Stimulated activated naive CD8-positive, alpha-beta T cell treated with anti-CD3 and anti-CD28 coated beads, Interleukin-15, Interleukin-2, amounts not matched to agents 100 ng/mL and 50 ng/mL, for 24 hours (primary cell): ENCODE results near the gene PCBD2.
"Not testable (repeated sequence)": the region's sequence is repeated elsewhere in the genome, so short reads cannot be mapped to it uniquely, and the experiment has no call there.

Source experiments
- H3K27ac Mint-ChIP-seq: one replicate; pipeline ENCODE4 v1.8.0; 2021; ENCODE audit warnings: mild to moderate bottlenecking, mixed read lengths
- H3K27me3 Mint-ChIP-seq: one replicate; pipeline ENCODE4 v1.8.0; 2021; ENCODE audit warnings: mixed read lengths
- H3K36me3 Mint-ChIP-seq: one replicate; pipeline ENCODE4 v1.8.0; 2021; ENCODE audit warnings: low read depth, mixed read lengths
- H3K4me1 Mint-ChIP-seq: one replicate; pipeline ENCODE4 v1.8.0; 2021; ENCODE audit warnings: low read depth, mixed read lengths
- H3K4me3 Mint-ChIP-seq: one replicate; pipeline ENCODE4 v1.8.0; 2021; ENCODE audit warnings: mild to moderate bottlenecking, mixed read lengths
- H3K9me3 Mint-ChIP-seq: one replicate; pipeline ENCODE4 v1.8.0; 2021; ENCODE audit warnings: mixed read lengths

PCBD2 gene

GRCh38 chr5:134904610-134905245 lies at the start of gene PCBD2:
TSS of gene PCBD2 (plus strand) at chr5:134905131. CDS start at chr5:134905140, 9 bp downstream.
- H3K4me3 Mint-ChIP-seq = peak within 1 kb of the TSS; percentile 93
- peaks cover 5% of the 10 kb centered on the region for H3K36me3 Mint-ChIP-seq
- H3K27me3 Mint-ChIP-seq = no peaks in the 10 kb centered on the region
- H3K27ac Mint-ChIP-seq = peak within 1 kb of the TSS; percentile 97
- no peaks in the 10 kb centered on the region for H3K9me3 Mint-ChIP-seq
- peaks cover 28% of the 10 kb centered on the region for H3K4me1 Mint-ChIP-seq

DNA sequence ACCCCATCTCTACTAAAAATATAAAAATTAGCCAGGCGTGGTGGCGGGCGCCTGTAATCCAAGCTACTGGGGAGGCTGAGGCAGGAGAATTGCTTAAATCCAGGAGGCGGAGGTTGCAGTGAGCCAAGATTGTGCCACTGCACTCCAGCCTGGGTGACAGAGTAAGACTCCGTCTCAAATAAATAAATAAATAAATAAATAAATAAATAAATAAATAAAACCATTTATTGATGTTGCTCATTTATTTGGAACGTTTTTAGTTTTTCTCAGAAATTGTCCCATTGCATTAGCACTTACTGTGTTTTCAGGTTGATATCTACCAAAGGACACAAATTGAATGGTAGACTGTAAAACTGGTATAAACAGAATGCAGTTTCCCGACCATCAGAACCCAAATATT lies 48.5 kb upstream of the PCBD2 start:
- not testable (repeated sequence) for H3K27ac Mint-ChIP-seq, H3K9me3 Mint-ChIP-seq, H3K4me3 Mint-ChIP-seq, H3K27me3 Mint-ChIP-seq
- peaks cover 19% of the 10 kb centered on the region for H3K4me1 Mint-ChIP-seq
- H3K36me3 Mint-ChIP-seq = peaks cover 46% of the 10 kb centered on the region

DNA sequence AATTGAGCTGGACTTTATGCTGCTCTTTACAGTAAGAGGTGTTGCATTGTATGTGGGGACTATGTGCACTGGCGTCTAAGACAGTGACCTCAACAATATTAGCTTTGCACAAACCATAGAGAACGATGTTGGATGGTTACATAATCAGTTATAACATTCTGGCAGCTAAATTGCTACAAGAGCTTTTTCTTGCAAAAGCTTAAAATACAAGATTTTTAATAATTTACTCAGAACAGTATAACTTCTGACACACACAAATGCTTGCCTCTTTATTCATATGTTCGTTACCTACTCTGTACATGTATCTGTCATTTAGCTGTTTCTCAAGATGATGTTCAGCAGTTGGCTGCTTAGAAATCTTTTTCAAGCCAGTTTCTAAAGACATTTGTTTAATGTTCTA lies 47.5 kb upstream of the PCBD2 start:
- Mint-ChIP-seq H3K27ac (no peak overlapping the region), H3K36me3 (peaks cover 40% of the 10 kb centered on the region), H3K27me3 (no peaks in the 10 kb centered on the region), H3K4me1 (peaks cover 17% of the 10 kb centered on the region), H3K4me3 (no peak overlapping the region), H3K9me3 (no peaks in the 10 kb centered on the region)

- H3K36me3 Mint-ChIP-seq = peaks cover 8% of the 10 kb centered on the region
- no peak overlapping the region for H3K4me3 Mint-ChIP-seq
- no peak overlapping the region for H3K27ac Mint-ChIP-seq
- H3K27me3 Mint-ChIP-seq = no peaks in the 10 kb centered on the region
- no peaks in the 10 kb centered on the region for H3K4me1 Mint-ChIP-seq
- no peaks in the 10 kb centered on the region for H3K9me3 Mint-ChIP-seq
These were observed 40.2 kb upstream of the PCBD2 start for GRCh38 chr5:134864707-134865106.

GRCh38 chr5:134873494-134873893 lies 31.4 kb upstream of the PCBD2 start:
- peaks cover 40% of the 10 kb centered on the region for H3K4me1 Mint-ChIP-seq
- peak overlapping the region; percentile 98 for H3K4me3 Mint-ChIP-seq
- peaks cover 14% of the 10 kb centered on the region for H3K36me3 Mint-ChIP-seq
- no peaks in the 10 kb centered on the region for H3K9me3 Mint-ChIP-seq
- peak overlapping the region; percentile 96 for H3K27ac Mint-ChIP-seq
- no peaks in the 10 kb centered on the region for H3K27me3 Mint-ChIP-seq

- no peaks in the 10 kb centered on the region for H3K27me3 Mint-ChIP-seq
- peak within 1 kb of the TSS; percentile 98 for H3K4me3 Mint-ChIP-seq
- H3K4me1 Mint-ChIP-seq = peaks cover 44% of the 10 kb centered on the region
- peaks cover 14% of the 10 kb centered on the region for H3K36me3 Mint-ChIP-seq
- H3K9me3 Mint-ChIP-seq = no peaks in the 10 kb centered on the region
- peak within 1 kb of the TSS; percentile 96 for H3K27ac Mint-ChIP-seq
These were observed 30.7 kb upstream of the PCBD2 start, which contains the start of gene TXNDC15 for GRCh38 chr5:134873987-134874830. TSS of gene TXNDC15 (plus strand) at chr5:134874371. CDS start at chr5:134874428, 57 bp downstream.

GRCh38 chr5:134874831-134875655 lies 29.9 kb upstream of the PCBD2 start:
- H3K4me1 Mint-ChIP-seq = peaks cover 47% of the 10 kb centered on the region
- H3K36me3 Mint-ChIP-seq = peaks cover 17% of the 10 kb centered on the region
- H3K27me3 Mint-ChIP-seq = no peaks in the 10 kb centered on the region
- H3K9me3 Mint-ChIP-seq = no peaks in the 10 kb centered on the region
- H3K4me3 Mint-ChIP-seq = peak overlapping the region; percentile 98
- H3K27ac Mint-ChIP-seq = peak overlapping the region; percentile 96

DNA sequence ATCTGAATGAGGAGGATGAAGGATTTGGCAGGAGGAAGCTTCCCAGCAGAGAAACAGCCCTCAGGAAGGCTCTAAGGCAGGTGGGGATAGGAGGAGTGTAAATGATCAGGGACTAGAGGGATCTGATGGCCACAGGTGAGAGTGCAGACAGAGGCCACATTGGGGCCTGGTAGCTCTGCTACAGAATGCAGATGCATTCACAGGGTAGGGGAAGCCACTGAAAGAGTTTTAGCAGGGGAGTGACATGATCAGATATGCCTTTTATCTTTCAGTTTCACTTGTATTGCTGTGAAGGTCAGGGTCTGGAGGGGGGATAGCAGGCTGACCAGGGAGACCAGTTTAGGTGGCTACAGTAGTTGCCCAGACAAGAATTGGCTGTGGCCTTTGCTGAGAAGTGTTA lies 27.8 kb upstream of the PCBD2 start:
- Mint-ChIP-seq H3K4me3 (no peak overlapping the region), H3K27me3 (no peaks in the 10 kb centered on the region), H3K4me1 (peaks cover 48% of the 10 kb centered on the region), H3K9me3 (no peaks in the 10 kb centered on the region), H3K27ac (peak overlapping the region; percentile 8), H3K36me3 (peaks cover 21% of the 10 kb centered on the region)

DNA sequence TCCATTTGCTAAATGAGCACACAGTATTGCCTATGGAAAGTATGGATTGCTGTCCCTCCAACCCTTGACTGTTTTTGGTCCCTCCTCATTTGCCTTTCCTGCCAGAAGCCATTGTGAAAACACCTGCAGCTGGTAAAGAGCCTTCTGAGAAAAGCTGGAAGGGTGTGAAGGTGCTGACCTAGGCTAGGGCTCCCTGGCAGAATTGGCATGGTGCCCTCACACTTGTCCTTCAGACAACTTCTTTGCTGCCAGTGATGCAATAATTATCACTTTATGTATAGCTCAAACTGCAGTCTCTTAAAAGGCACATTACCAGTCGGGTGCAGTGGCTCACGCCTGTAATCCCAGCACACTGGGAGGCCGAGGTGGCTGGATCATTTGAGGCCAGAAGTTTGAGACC lies 26.5 kb upstream of the PCBD2 start:
- Mint-ChIP-seq H3K27ac (no peak overlapping the region), H3K27me3 (no peaks in the 10 kb centered on the region), H3K4me3 (no peak overlapping the region), H3K9me3 (no peaks in the 10 kb centered on the region), H3K4me1 (peaks cover 44% of the 10 kb centered on the region), H3K36me3 (peaks cover 21% of the 10 kb centered on the region)

DNA sequence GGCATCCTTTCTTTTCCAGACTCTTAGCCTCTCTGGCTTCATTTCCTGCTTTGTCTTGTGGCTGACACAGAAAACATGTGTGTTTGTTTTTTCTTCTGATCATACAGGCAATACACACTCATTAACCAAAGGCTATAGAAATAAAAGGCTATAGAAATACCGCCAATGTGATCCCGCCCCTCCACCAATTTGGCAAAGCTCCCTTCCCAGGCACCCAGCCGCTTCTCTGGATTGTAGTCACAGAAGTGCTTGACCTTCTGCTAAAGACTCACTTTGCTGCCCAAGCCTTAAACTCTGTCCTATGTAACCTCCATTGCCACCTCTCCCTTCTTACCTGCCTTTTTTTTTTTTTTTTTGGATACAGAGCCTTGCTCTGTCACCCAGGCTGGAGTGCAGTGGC lies 25.5 kb upstream of the PCBD2 start:
- Mint-ChIP-seq H3K9me3 (no peaks in the 10 kb centered on the region), H3K4me3 (no peak overlapping the region), H3K4me1 (peaks cover 41% of the 10 kb centered on the region), H3K27ac (no peak overlapping the region), H3K27me3 (no peaks in the 10 kb centered on the region), H3K36me3 (peaks cover 21% of the 10 kb centered on the region)

- H3K27me3 Mint-ChIP-seq, H3K9me3 Mint-ChIP-seq, H3K4me3 Mint-ChIP-seq: not testable (repeated sequence)
- Mint-ChIP-seq H3K4me1 (peaks cover 32% of the 10 kb centered on the region), H3K27ac (peak overlapping the region; percentile 19), H3K36me3 (peaks cover 21% of the 10 kb centered on the region)
These were observed 24.0 kb upstream of the PCBD2 start for GRCh38 chr5:134880937-134881336.

DNA sequence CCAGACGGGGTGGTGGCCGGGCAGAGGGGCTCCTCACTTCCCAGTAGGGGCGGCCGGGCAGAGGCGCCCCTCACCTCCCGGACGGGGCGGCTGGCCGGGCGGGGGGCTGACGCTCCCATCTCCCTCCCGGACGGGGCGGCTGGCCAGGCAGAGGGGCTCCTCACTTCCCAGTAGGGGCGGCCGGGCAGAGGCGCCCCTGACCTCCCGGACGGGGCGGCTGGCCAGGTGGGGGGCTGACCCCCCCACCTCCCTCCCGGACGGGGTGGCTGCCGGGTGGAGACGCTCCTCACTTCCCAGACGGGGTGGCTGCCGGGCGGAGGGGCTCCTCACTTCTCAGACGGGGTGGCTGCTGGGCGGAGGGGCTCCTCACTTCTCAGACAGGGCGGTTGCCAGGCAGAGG lies 23.2 kb upstream of the PCBD2 start:
- H3K9me3 Mint-ChIP-seq, H3K27ac Mint-ChIP-seq, H3K27me3 Mint-ChIP-seq, H3K4me3 Mint-ChIP-seq: not testable (repeated sequence)
- peaks cover 17% of the 10 kb centered on the region for H3K36me3 Mint-ChIP-seq
- peaks cover 26% of the 10 kb centered on the region for H3K4me1 Mint-ChIP-seq

- H3K4me1 Mint-ChIP-seq = peaks cover 4% of the 10 kb centered on the region
These were observed 17.3 kb upstream of the PCBD2 start for GRCh38 chr5:134887593-134888159.

DNA sequence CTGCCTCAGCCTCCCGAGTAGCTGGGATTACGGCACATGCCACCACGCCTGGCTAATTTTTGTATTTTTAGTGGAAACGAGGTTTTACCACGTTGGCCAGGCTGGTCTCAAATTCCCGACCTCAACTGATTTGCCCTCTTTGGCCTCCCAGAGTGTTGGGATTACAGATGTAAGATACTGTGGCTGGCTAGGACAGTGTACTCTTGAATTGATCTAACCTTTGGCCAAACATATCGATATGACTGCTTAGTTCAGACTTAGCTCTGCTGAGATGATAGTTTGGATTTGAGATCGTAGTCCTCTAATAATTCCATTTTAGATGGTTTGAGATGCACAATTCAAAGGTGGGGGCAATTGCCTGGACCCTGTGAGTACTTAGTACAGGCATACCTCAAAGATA lies 15.6 kb upstream of the PCBD2 start:
- H3K27me3 Mint-ChIP-seq = no peaks in the 10 kb centered on the region
- H3K27ac Mint-ChIP-seq = no peak overlapping the region
- no peak overlapping the region for H3K4me3 Mint-ChIP-seq
- peaks cover 40% of the 10 kb centered on the region for H3K36me3 Mint-ChIP-seq
- peaks cover 4% of the 10 kb centered on the region for H3K4me1 Mint-ChIP-seq
- H3K9me3 Mint-ChIP-seq = no peaks in the 10 kb centered on the region

More at GRCh38 chr5:134887593-134888159, 17.3 kb upstream of the PCBD2 start:
- H3K36me3 Mint-ChIP-seq = peaks cover 33% of the 10 kb centered on the region
- H3K9me3 Mint-ChIP-seq = no peaks in the 10 kb centered on the region
- H3K27ac Mint-ChIP-seq = no peak overlapping the region
- no peak overlapping the region for H3K4me3 Mint-ChIP-seq
- H3K27me3 Mint-ChIP-seq = no peaks in the 10 kb centered on the region
